ENCODE results near the gene CYP1B1. TPM values are rescaled to one million over a fixed set of nuclear protein-coding genes. Genes with fewer than 3 reads are reported as not detected.

Gene CYP1B1
- total and polyA plus RNA-seq, 2 donors from 2014 or later: 7.7 to 79.2 TPM

DNA sequence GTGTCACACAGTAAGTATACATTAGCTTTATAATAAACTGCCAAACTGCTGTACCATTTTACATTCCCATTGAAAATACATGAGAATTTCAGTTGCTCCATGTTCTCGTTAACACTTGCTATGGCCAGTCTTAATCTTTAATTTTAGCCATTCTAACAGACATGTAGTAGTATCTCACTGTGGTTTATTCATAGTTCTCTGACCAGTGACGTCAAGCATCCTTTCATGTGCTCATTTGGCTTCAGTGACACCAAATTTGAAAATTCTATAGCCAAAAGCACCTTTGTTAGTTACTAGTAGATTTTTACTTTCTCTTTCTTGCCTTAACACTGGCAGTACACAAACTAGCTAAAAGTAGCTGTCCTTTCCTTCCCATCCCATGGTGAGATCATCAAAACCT is 43.0 kb downstream of the CYP1B1 start:
- intact Hi-C loops (cut with DNase I): no loop called here
- no peak overlapping the region for H3K27ac ChIP-seq (ENCODE audit: low read depth in 2 of 2, low read length in 2 of 2)
- TF ChIP-seq, protein P1, sequence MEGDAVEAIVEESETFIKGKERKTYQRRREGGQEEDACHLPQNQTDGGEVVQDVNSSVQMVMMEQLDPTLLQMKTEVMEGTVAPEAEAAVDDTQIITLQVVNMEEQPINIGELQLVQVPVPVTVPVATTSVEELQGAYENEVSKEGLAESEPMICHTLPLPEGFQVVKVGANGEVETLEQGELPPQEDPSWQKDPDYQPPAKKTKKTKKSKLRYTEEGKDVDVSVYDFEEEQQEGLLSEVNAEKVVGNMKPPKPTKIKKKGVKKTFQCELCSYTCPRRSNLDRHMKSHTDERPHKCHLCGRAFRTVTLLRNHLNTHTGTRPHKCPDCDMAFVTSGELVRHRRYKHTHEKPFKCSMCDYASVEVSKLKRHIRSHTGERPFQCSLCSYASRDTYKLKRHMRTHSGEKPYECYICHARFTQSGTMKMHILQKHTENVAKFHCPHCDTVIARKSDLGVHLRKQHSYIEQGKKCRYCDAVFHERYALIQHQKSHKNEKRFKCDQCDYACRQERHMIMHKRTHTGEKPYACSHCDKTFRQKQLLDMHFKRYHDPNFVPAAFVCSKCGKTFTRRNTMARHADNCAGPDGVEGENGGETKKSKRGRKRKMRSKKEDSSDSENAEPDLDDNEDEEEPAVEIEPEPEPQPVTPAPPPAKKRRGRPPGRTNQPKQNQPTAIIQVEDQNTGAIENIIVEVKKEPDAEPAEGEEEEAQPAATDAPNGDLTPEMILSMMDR (IDR thresholded peaks at IDR 0.05; ENCODE audit: borderline replicate concordance, extremely low read depth, insufficient read depth): no peak
- peaks cover 2% of the 10 kb centered on the region for H3K27me3 ChIP-seq (ENCODE audit: control insufficient read depth, insufficient read depth, low read length)
- H3K4me1 ChIP-seq (ENCODE audit: control insufficient read depth in 2 of 3, insufficient read depth in 2 of 3, low read depth in 1 of 3, low read length in 3 of 3): no peaks in the 10 kb centered on the region
- no peaks in the 10 kb centered on the region for H3K36me3 ChIP-seq (ENCODE audit: control insufficient read depth in 2 of 3, insufficient read depth in 3 of 3, low read length in 3 of 3)
- DNase-seq (no peak), FAIRE-seq (no peak)
- no peak overlapping the region for H3K9ac ChIP-seq (ENCODE audit: low read length in 3 of 3)
- no peaks in the 10 kb centered on the region for H3K9me3 ChIP-seq (ENCODE audit: control insufficient read depth in 2 of 3, insufficient read depth in 1 of 3, low read length in 3 of 3)
- no peak overlapping the region for H3K4me3 ChIP-seq (ENCODE audit: low read length in 3 of 3)

DNA sequence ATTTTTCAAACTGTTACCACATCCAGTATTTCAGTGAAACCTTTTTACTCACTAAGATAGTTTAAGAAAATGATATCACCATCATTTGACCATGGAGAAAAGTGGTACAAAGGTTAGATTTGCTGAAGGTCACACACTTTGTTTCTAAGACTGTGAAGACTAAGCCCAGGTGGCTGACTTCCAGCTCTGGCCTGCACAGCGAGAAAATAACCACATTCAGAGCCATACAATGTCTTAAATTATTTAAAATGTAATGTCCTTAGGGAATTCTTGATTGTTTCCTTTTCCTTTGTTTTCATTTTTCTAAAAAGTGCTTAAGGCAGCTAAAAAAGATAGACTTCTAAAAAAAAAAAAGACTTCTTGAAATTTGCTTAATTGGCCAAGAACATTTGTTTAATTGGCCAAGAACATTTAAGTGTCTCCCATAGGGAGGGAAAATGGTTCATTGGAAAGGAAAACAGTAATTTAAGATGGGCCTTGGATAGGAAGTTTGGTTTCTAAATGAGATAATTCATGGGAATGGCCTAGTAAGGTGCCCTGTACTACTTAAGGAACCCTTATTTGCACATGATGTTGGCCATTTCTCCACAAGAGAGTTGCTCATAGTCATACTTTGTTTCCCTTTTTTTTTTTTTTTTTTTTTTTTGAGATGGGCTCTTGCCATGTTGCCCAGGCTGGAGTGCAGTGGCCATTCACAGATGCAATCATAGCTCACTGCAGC is 45.2 kb downstream of the CYP1B1 start:
- intact Hi-C loops (cut with DNase I): no loop called here
- TF ChIP-seq, protein P1 (IDR thresholded peaks at IDR 0.05; ENCODE audit: borderline replicate concordance, extremely low read depth, insufficient read depth): no peak
- Histone ChIP-seq H3K4me3 (ENCODE audit: low read length in 3 of 3) (no peak overlapping the region), H3K9ac (ENCODE audit: low read length in 3 of 3) (no peak overlapping the region), H3K27me3 (ENCODE audit: control insufficient read depth, insufficient read depth, low read length) (no peaks in the 10 kb centered on the region), H3K36me3 (ENCODE audit: control insufficient read depth in 2 of 3, insufficient read depth in 3 of 3, low read length in 3 of 3) (no peaks in the 10 kb centered on the region), H3K9me3 (ENCODE audit: control insufficient read depth in 2 of 3, insufficient read depth in 1 of 3, low read length in 3 of 3) (no peaks in the 10 kb centered on the region), H3K27ac (ENCODE audit: low read depth in 2 of 2, low read length in 2 of 2) (no peak overlapping the region), H3K4me1 (ENCODE audit: control insufficient read depth in 2 of 3, insufficient read depth in 2 of 3, low read depth in 1 of 3, low read length in 3 of 3) (no peaks in the 10 kb centered on the region)
- FAIRE-seq (no peak), DNase-seq (peak in 2 of 5 donors; percentile 23 to 67)

DNA sequence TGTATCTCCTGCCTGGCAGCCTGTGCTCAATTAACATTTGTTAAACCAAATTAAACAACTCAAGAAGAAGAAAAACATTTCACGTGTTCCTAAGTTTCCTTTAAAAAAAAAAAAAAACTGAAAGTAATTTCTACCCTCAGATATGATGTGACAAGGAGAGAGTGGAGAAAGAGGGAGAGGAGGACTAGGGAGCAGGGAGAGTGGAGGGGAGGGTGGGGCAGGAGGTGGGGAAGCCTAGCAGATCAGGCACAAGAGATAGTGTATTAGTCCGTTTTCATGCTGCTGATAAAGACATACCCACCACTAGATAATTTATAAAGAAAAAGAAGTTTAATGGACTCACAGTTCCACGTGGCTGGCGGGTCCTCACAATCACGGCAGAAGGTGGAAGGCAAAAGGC is 46.4 kb downstream of the CYP1B1 start:
- no peaks in the 10 kb centered on the region for H3K4me1 ChIP-seq (ENCODE audit: control insufficient read depth in 2 of 3, insufficient read depth in 2 of 3, low read depth in 1 of 3, low read length in 3 of 3)
- intact Hi-C loops (cut with DNase I): no loop called here
- no peak overlapping the region for H3K4me3 ChIP-seq (ENCODE audit: low read length in 3 of 3)
- FAIRE-seq (no peak), DNase-seq (no peak)
- no peak overlapping the region for H3K27ac ChIP-seq (ENCODE audit: low read depth in 2 of 2, low read length in 2 of 2)
- no peaks in the 10 kb centered on the region for H3K36me3 ChIP-seq (ENCODE audit: control insufficient read depth in 2 of 3, insufficient read depth in 3 of 3, low read length in 3 of 3)
- H3K9me3 ChIP-seq (ENCODE audit: control insufficient read depth in 2 of 3, insufficient read depth in 1 of 3, low read length in 3 of 3): no peaks in the 10 kb centered on the region
- H3K27me3 ChIP-seq (ENCODE audit: control insufficient read depth, insufficient read depth, low read length): no peaks in the 10 kb centered on the region
- TF ChIP-seq, protein P1 (IDR thresholded peaks at IDR 0.05; ENCODE audit: borderline replicate concordance, extremely low read depth, insufficient read depth): no peak
- no peak overlapping the region for H3K9ac ChIP-seq (ENCODE audit: low read length in 3 of 3)

DNA sequence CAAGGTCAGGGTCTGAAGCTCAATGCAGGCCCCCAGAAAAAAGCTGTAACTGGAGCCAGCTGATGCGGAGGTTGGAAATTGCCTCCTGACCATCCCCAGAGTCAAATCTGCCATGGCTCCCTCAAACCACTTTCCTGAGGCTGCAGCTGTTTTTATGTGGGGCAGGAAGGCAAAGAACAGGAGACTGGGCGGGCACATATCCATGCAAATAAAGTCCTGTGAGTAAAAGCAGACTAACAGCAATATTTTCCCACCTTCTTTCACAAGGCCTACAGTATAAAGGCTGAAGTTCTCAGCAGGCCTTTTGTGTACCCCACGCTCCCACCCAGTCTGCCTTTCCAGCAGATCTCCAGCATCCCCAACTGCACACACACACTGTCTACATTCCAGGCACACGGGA is 47.1 kb downstream of the CYP1B1 start:
- H3K4me1 ChIP-seq (ENCODE audit: control insufficient read depth in 2 of 3, insufficient read depth in 2 of 3, low read depth in 1 of 3, low read length in 3 of 3): no peaks in the 10 kb centered on the region
- TF ChIP-seq, protein P1 (IDR thresholded peaks at IDR 0.05; ENCODE audit: borderline replicate concordance, extremely low read depth, insufficient read depth): no peak
- no peak for FAIRE-seq
- H3K27ac ChIP-seq (ENCODE audit: low read depth in 2 of 2, low read length in 2 of 2): no peak overlapping the region
- H3K9ac ChIP-seq (ENCODE audit: low read length in 3 of 3): no peak overlapping the region
- intact Hi-C loops (cut with DNase I): no loop called here
- DNase-seq: no peak
- H3K27me3 ChIP-seq (ENCODE audit: control insufficient read depth, insufficient read depth, low read length): no peaks in the 10 kb centered on the region
- no peaks in the 10 kb centered on the region for H3K9me3 ChIP-seq (ENCODE audit: control insufficient read depth in 2 of 3, insufficient read depth in 1 of 3, low read length in 3 of 3)
- no peaks in the 10 kb centered on the region for H3K36me3 ChIP-seq (ENCODE audit: control insufficient read depth in 2 of 3, insufficient read depth in 3 of 3, low read length in 3 of 3)
- no peak overlapping the region for H3K4me3 ChIP-seq (ENCODE audit: low read length in 3 of 3)

All from kidney (tissue), 14 donors.